Activated naive CD4-positive, alpha-beta T cell treated with anti-CD3 and anti-CD28 coated beads, Interleukin-2, amount 50 U/mL, for 16 hours (primary cell): Measurements from ENCODE around the gene ST8SIA6.
"Not testable (repeated sequence)": the region's sequence is repeated elsewhere in the genome, so short reads cannot be mapped to it uniquely, and the experiment has no call there.

Source experiments
- DNase-seq: peaks from one replicate; pipeline ENCODE4 v3.0.0-alpha.2; 2020

Gene ST8SIA6, protein sequence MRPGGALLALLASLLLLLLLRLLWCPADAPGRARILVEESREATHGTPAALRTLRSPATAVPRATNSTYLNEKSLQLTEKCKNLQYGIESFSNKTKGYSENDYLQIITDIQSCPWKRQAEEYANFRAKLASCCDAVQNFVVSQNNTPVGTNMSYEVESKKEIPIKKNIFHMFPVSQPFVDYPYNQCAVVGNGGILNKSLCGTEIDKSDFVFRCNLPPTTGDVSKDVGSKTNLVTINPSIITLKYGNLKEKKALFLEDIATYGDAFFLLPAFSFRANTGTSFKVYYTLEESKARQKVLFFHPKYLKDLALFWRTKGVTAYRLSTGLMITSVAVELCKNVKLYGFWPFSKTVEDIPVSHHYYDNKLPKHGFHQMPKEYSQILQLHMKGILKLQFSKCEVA

DNA sequence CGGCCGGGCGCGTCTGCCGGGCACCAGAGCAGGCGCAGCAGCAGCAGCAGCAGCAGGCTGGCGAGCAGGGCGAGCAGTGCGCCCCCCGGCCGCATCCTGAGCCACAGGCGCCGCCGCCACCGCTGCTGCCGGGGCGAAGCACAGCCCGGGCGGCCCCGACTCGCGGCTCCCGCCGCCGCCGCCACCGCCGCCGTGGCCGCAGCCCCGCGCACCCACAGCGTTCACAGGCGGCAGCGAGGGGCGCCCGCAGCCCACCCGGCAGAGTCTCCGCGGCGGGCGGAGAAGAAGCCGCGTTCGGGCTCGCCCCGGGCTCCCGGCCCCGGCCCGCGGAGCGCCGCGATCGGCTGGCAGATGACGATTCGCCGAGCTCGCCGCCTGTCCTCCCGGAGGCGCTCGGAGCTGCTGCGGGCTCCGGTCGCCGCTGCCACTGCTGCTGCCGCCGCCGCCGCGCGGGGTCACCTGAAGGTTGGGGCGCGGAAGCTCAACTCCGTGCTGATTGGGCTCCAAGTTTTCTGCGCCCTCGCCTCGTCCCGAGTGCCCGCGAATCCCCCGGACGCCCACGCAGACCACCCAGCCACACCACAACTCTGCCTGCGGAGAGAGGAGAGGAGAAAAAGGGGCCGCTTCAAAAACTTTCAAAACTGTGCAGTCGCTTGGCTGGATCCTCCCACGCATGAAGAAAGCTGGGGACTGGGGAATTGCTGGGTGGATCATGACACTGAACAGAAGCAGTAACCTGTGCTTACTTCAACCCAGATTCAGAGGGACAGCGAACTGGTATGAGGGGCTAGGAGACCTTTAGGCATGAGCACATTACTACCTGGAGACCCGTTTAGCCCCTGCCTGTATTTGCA, at the start of gene ST8SIA6:
TSS of gene ST8SIA6 (minus strand) at position 435 of the 854 bp plus-strand sequence. CDS start at position 95, 340 bp downstream.
- peak; percentile 55 for DNase-seq

DNA sequence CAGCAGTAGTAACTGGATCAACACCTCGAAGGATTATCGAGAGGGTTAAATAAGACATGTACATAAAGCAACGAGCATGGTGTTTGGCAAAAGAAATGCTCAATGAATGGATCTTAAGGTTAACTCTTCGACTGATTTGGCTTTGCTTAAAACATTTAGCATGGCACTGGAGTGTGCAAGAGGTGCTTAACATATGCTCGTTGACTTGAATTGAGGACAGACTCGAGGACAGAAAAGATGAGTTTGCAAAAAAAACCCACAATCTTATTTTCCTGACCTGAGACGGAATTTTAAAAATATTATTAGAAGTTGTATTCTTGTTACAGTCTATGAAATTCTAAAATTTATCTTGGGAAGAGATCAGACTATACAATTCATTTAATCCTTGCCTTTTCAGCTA, 49.4 kb upstream of the ST8SIA6 start:
- DNase-seq: no peak

DNA sequence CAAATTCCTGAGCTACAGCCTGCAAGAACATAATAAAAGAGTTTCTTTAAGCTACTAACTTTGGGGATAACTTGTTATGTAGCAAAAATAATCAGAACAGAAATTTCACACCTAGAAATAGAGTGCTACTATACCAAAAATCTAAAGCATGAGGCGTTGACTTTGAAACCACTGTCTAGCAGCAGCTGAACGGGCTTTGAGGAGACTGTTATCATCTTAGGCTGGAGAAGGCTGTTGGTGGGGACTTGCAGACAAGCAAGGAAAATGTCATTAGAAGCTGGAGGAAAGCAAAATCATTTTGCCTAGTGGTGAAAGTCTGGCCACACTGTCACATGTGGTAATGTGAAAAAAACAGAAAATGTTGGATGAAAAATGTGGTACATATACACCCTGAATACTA, 48.4 kb upstream of the ST8SIA6 start:
- DNase-seq: no peak

DNA sequence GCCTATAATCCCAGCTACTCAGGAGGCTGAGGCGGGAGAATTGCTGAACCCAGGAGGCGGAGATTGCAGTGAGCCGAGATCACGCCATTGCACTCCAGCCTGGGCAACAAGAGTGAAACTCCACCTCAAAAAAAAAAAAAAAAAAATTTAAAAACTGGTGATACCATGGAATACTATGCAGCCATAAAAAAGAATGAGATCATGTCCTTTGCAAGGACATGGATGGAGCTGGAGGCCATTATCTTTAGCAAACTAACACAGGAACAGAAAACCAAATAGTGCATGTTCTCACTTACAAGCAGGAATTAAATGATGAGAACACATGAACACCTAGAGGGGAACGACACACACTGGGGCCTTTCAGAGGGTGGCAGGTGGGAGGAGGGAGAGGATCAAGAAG, 44.6 kb upstream of the ST8SIA6 start:
- DNase-seq: not testable (repeated sequence)

DNA sequence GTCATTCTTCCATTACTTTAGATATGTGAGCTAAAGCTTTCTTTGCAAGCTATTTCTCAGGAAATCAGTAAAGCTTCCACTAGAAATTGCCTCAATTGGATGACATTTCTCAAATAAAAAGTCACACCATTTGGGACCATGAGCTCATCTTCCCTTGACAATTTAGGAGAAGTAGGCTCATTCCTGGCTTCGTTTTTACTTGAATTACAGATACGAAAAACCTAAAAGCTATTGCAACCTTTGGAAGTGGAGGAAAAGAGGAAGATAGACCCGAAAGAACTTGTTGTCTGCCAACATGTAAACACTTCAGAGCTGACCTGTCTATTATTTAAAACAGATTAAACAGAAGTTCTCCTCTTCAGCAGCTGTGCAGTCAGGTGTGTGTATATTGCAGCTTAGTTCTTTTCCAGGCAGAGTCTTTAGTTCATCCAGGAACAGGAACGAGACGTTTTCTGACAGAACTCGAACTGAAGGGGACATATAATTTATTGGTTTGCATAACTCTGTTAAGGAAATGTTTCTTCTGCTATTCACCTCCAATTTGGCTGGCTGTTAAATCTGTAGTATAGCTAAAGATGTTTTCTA, 43.1 kb upstream of the ST8SIA6 start:
- no peak for DNase-seq

DNA sequence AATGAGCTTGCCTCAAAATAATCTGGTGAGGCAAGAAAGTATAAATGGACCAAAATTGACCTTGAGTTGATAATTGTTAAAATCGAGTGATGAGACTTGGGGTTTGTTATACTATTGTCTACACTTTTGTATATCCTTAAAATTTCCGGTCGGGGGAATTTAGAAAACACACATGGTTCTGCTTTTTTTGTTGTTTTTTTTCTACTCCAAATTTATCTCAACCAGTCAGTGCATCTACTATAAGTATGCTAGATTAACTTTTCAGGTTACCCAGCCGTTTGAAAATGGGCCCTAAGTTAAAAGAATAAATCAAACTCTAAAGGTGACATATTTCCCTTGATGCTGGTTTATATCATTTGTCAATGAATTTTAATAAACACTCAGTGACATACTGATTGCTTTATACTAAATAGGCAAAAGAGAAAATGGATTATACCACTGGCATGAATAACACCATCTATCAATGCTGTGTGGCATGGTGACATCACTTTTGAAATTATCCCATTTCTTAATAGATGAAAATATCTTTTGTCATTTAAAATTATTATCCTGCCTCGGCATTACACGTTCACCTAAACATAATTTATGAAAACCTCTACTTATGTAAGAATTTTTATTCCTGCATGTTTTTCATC, 40.3 kb upstream of the ST8SIA6 start:
- DNase-seq: no peak

DNA sequence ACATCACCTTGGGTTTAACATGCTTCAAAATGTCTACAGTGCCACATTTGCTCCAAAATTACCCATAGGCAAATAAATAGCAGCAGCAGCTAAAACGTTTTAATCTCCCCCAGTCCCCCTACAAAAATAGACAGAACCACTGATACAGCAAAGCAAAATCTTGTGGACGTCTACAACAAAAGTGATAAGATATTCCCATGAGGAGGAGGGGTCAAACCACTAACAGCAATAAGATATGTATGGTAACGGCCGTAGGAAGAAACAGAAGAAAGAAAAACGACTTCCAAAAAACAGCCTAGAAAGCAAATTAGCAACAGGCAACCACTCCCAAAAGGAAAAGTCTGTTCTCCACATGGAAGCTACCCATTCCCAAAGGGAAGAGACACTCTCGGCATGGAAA, 34.5 kb upstream of the ST8SIA6 start:
- DNase-seq: no peak

DNA sequence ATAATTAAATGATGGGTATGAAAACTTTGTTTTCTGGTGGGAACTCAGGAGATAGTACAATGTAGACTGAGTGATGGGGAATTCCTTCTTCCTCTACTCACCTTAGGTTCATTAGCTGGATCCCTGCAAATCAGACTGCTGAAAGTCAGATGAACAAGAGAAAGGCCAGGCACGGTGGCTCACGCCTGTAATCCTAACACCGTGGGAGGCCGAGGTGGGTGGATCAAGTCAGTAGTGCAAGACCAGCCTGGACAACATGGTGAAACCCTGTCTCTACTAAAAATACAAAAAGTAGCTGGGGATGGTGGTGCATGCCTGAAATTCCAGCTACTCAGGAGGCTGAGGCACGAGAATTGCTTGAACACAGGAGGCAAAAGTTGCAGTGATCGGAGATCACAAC, 28.7 kb upstream of the ST8SIA6 start:
- DNase-seq: no peak

DNA sequence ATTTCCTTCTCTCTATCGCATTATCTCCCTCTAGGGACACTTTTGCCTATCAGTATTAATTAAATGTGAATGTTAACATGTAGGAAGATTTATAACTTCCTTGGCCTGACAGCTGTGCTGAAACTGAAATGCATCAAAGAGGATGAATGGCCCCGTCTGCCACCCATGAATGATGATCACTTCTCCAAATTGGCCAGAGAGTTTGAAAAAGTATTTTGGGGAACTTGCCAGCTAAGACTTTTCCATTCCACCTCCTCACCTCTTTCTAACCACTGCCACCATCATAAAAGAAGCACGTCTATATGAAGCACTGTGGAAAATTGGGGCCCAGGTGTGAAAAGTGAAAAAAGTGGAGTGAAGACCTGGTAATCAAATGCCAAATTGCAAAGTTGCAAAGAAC, 25.4 kb upstream of the ST8SIA6 start:
- DNase-seq: no peak

DNA sequence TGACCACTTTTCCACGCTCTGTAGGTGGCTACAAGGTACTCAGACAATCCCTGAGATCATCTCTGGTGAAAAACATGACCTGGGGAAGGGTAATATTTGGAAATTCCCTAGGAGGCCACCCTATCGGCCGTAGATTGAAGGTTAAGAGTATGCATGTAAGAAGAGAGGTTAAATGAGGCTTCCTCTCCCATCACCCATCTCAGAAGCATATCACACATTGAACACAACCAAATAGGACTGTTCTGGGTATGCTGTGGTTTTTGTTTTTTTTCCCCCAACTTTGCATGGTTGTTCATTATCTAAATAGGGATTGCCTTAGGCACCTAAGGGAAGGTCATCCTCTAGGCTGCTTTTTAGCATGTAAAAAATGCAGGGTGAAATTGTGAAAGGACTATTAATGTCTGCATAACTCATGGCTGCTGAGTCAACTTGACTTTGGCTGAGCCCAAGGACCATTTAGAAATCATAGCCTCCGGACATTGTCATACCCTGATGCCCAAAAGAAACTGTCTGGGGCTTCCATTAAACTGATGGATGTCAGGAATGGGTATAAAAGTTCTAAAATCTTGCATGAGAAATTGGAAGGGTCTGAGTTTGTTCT, 24.7 kb upstream of the ST8SIA6 start:
- DNase-seq: no peak

DNA sequence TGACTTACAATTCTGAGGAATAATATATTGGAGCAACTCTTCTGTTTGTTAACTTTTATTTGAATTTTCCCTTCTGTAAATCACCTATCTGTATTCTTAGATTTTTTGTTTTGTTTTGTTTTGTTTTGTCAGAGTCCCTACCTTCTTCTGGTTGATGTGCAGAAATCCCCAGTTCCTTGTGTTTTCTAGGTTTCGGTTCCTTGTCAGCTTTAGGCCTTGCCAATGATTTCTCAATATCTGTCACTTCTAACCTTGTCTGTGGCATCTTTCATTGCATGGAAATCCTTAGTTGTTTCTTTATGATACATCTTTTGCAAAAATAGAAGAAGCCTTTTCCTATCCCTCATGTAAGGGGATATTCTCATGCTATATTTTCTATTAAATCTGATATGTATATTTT, 21.7 kb upstream of the ST8SIA6 start:
- no peak for DNase-seq

DNA sequence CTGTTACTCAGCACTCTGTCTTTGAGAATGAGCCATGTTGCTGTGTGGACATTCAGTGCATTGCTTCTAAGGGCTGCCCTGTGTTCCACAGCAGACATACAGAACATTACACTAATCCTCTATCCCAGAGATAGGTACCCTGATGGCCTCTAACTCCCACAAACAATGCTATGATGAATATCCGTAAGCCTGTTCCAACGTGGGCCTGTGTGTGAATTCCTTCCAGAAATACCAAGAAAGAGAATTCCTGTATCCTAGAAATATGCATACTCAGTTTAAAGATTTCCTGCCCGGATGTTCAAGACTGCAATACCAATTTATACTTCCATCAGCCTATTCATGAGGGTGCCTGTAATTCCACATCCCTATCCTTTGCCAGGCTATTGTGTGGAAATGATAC, 21.3 kb upstream of the ST8SIA6 start:
- DNase-seq: no peak

DNA sequence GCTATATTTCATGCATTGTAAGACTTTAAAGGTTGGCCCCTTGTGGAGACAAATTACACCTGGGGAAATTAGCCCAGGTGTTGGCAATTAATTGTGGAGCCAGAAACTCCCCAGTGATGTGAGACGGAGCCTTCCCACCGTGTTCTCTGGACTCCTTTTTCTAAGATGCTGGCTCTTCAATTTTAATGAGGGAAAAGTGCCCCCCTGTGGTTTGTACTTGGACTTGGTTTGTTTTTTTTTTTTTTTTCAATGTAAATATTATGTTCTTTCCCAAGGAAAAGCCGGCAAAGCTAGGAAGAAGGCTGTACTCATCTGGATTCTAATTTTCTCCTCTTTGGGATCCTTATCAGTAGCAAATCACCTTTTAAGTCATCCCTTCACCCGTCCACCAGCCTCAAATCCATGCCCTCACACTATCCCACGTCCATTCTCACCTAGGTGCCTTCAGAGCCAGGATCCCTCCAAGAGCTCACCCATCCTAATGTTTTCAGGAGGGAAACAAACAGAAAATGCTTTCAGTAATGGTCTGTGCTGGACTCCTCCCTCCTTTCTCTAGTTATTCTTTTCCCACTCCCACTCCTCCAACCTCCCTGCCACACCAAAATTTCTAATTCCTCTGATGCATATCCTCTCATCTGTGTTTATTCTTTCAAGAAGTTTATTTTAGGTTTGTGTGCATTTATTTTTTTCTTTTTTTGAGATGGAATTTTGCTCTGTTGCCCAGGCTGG, 20.4 kb upstream of the ST8SIA6 start:
- no peak for DNase-seq

DNA sequence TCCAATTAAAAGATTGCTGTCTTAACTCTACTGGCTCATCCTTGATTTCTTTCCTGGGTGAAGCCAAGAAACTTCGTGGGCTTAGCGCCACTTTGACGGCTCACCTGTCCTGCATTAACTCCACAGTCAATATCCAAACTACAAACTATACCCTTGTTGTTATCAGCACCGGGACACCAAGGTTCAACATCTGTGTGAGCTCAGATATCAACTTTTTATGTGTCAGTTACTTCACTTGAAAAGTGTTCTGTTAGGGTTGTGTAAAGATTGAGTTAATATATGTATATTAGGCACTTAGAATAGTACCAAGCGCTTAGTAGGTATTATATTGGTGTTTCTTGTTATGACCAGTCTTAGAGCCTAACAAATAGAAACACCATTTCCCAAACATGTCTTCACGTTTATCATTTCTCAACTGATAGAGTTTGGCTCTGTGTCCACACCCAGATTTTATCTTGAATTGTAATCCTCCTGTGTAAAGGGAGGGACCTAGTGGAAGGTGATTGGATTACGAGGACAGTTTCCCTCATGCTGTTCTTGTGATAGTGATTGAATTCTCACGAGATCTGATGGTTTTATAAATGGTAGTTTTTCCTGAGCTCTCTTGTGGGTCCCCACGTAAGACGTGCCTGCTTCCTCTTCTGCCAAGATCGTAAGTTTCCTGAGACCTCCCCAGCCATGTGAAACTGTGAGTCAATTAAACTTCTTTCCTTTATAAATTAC, 19.0 kb upstream of the ST8SIA6 start:
- DNase-seq: no peak

DNA sequence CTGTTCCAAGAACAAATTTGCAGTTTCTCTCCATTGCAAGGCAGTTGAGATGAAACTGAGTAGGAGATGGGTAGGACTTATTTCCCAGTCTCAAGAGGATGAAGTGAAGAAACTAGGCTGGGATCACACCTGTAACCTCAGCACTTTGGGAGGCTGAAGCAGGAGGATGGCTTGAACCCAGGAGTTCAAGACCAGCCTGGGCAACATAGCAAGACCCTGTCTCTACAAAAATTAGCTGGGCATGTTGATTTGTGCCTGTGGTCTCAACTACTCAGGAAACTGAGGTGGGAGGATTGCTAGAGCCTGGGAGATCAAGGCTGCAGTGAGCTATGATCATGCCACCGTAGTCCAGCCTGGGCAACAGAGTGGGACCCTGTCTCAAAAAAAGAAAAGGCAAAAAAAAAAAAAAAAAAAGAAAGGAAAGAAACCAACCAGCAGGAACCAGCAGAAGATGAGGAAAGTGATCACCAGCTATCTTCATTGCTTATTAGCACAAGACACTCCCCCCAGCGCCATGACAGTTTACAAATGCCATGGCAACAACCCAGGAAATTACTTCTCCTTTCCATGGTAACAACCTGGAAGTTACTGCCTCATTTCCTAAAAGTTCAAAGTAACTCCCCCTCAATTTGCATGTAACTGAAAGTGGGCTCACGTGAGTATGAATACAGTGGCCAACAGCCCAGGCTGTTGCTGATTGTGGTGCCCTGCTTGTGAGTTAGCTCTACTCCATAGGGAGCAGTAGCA, 18.3 kb upstream of the ST8SIA6 start:
- no peak for DNase-seq

DNA sequence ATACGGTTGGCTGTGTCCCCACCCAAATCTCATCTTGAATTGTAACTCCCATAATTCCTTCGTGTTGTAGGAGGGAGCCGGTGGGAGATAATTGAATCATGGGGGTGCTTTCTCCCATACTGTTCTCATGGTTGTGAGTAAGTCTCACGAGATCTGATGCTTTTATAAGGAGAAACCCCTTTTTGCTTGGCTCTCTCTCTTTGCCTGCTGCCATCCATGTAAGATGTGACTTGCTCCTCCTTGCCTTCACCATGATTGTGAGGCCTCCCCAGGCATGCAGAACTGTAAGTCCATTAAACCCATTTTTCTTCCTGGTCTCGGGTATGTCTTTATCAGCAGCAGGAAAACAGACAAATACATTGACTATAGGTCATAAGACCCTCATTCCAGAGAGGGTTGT, 15.9 kb upstream of the ST8SIA6 start:
- no peak for DNase-seq

DNA sequence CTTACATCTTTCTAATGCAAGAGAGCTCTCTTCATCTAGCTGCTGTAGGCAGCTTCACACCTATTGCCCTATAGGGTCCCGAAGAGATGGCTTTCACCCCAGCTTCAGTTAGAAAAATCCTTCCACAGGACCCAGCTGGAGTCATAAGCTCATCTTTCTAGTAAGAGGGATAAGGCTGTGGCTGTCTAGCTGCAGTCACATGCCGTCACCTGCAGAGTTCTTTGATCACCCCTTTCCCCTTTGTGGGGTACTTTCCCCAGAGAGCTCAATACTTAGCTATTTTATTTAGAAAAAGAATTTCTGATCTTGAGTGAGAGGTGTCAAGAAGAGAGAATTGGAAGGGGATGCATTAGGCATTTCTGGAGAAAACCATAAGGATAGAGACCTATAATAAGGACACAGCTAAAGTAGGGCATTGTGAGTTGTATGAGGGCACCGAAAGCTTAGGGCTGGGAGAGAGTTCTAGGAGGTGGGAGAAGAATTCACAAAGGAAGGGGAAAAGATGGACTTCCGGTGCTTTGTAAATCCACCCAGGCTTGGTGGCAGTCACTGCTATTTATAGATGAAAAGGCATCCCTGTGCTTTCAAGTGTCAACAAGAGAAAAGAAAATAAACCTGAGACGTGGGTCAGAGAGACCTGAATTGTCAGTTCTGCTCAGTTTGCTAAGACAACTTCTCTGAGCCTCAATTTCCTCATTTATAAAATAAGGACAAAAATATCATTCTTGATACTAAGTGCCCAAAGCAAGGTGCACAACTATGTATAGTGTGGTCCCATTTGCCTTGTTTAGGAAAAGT, 11.1 kb upstream of the ST8SIA6 start:
- DNase-seq: no peak

DNA sequence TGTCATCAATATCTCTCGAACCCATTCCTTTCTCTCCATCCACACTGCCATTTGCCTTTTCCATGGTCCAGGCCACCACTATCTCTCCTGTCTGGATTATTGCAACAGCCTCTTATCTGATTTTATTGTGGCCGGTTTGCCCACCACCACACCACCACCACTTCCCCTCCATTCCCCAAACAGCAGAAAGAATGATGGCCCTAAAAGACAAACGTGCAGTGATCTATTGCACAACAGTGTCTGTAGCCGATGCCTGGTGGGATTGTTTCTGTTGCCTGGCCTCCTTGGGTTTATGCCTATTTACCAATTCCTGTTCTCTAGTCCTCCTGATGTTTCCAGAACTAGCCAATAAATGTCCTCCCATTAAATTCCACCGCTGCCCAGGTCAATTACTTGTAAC, 10.2 kb upstream of the ST8SIA6 start:
- no peak for DNase-seq

DNA sequence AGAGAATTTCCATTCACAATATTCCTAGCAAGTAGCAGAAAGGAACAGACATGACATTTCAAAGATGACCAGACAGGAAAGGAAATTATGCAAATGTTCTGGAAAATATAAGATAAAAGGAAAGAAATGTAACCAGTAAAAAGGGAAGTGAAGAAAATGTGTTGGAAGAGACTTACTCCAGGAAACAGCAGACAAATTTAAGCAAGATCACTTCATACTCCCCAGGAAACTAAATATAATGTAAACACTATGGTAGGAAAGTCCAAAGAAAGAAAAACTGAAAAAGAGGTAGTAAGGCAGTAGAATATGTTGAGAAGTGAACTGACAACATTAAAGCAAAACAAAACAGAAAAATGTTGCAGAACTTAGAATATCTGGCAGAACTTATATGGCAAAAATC, 6.4 kb upstream of the ST8SIA6 start:
- no peak for DNase-seq

DNA sequence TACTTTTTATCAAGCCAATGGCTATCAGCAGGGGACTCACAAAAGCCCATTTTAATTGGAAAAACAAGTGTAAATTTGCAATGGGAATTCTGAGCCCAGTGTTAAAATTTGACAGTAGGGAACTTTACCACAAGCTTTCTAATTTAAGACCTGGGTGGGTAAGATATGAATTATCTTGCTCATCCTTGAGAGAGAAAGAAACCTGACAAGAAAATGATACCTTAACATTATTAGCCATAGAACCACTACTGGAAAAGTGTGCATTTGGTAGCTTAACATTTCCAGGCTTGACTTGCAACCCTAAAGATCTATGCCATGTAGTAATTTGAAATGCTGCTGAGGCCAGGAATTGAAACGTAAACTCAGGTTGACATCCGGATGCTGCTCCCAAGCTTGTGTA, 2.7 kb upstream of the ST8SIA6 start:
- no peak for DNase-seq
